Measurements from ENCODE around the gene BAMBI. TPM values are rescaled to one million over a fixed set of nuclear protein-coding genes. Genes with fewer than 3 reads are reported as not detected.

Gene BAMBI
- total RNA-seq, 1 donor from 2014 or later: 50.6 TPM

GRCh38 chr10:28714401-28715053, 37.2 kb downstream of the BAMBI start:
- no peak overlapping the region for H3K4me3 Mint-ChIP-seq (ENCODE audit: unreplicated experiment)
- no peak overlapping the region for H3K27ac ChIP-seq (ENCODE audit: low read depth, low read length)
- H3K4me2 ChIP-seq (ENCODE audit: low read length): no peak overlapping the region
- no peaks in the 10 kb centered on the region for H3K79me2 ChIP-seq (ENCODE audit: insufficient read depth, low read length)
- FAIRE-seq (no peak), DNase-seq (ENCODE audit: low read depth) (peak; percentile 31)
- no peak overlapping the region for H3K4me3 ChIP-seq (ENCODE audit: insufficient read depth, low read depth, low read length)
- peaks cover 2% of the 10 kb centered on the region for H3K4me1 Mint-ChIP-seq (ENCODE audit: low read depth, unreplicated experiment)
- H3K36me3 ChIP-seq (ENCODE audit: insufficient read depth, low read length): no peaks in the 10 kb centered on the region
- H3K9me3 Mint-ChIP-seq (ENCODE audit: unreplicated experiment): peaks cover 3% of the 10 kb centered on the region
- H4K20me1 ChIP-seq (ENCODE audit: insufficient read depth, low read length): no peaks in the 10 kb centered on the region
- peaks cover 6% of the 10 kb centered on the region for H3K4me1 ChIP-seq (ENCODE audit: insufficient read depth, low read length)
- no peaks in the 10 kb centered on the region for H3K9me3 ChIP-seq (ENCODE audit: insufficient read depth, low read depth, low read length)
- no peak overlapping the region for H3K9ac ChIP-seq (ENCODE audit: low read length)
- no peaks in the 10 kb centered on the region for H3K27me3 ChIP-seq (ENCODE audit: insufficient read depth, low read length)
- H3K27me3 Mint-ChIP-seq (ENCODE audit: low read depth, unreplicated experiment): peaks cover 3% of the 10 kb centered on the region
- peaks cover 4% of the 10 kb centered on the region for H3K36me3 Mint-ChIP-seq (ENCODE audit: low read depth, unreplicated experiment)
- TF ChIP-seq EZH2 (IDR thresholded peaks at IDR 0.05; ENCODE audit: insufficient read depth, low read length): no peak
- no peak overlapping the region for H2AFZ ChIP-seq (ENCODE audit: low read depth, low read length)
- H3K27ac Mint-ChIP-seq (ENCODE audit: unreplicated experiment): no peak overlapping the region

DNA sequence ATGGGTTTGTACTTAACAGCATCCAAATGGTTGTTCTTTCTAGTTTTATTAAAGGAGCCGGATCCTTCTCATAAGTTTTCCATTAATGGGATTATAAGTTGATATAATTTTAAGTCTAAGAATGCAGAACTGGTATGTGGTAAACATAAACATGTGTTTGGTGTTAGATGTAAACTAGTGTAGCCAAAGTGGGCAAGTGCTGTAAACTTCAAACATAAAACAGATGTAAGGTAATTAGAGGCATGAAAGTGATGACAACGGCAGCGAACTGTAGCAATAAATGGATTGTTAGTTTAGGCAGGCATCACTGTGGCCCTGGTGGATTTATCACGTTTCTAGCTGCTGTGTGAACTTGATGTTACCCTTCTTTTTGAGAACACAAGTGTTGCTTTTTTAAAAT, 37.9 kb downstream of the BAMBI start:
- Histone ChIP-seq H3K36me3 (ENCODE audit: insufficient read depth, low read length) (no peaks in the 10 kb centered on the region), H2AFZ (ENCODE audit: low read depth, low read length) (no peak overlapping the region), H3K79me2 (ENCODE audit: insufficient read depth, low read length) (no peaks in the 10 kb centered on the region), H4K20me1 (ENCODE audit: insufficient read depth, low read length) (no peaks in the 10 kb centered on the region), H3K9ac (ENCODE audit: low read length) (no peak overlapping the region), H3K4me3 (ENCODE audit: insufficient read depth, low read depth, low read length) (no peak overlapping the region), H3K27me3 (ENCODE audit: insufficient read depth, low read length) (no peaks in the 10 kb centered on the region), H3K4me1 (ENCODE audit: insufficient read depth, low read length) (peaks cover 7% of the 10 kb centered on the region), H3K9me3 (ENCODE audit: insufficient read depth, low read depth, low read length) (no peaks in the 10 kb centered on the region), H3K27ac (ENCODE audit: low read depth, low read length) (no peak overlapping the region), H3K4me2 (ENCODE audit: low read length) (no peak overlapping the region)
- Mint-ChIP-seq H3K9me3 (ENCODE audit: unreplicated experiment) (peaks cover 3% of the 10 kb centered on the region), H3K27me3 (ENCODE audit: low read depth, unreplicated experiment) (peaks cover 3% of the 10 kb centered on the region), H3K4me3 (ENCODE audit: unreplicated experiment) (no peak overlapping the region), H3K27ac (ENCODE audit: unreplicated experiment) (no peak overlapping the region), H3K4me1 (ENCODE audit: low read depth, unreplicated experiment) (peaks cover 5% of the 10 kb centered on the region), H3K36me3 (ENCODE audit: low read depth, unreplicated experiment) (peaks cover 4% of the 10 kb centered on the region)
- no peak for TF ChIP-seq EZH2 (IDR thresholded peaks at IDR 0.05; ENCODE audit: insufficient read depth, low read length)
- TF ChIP-seq, protein P1, sequence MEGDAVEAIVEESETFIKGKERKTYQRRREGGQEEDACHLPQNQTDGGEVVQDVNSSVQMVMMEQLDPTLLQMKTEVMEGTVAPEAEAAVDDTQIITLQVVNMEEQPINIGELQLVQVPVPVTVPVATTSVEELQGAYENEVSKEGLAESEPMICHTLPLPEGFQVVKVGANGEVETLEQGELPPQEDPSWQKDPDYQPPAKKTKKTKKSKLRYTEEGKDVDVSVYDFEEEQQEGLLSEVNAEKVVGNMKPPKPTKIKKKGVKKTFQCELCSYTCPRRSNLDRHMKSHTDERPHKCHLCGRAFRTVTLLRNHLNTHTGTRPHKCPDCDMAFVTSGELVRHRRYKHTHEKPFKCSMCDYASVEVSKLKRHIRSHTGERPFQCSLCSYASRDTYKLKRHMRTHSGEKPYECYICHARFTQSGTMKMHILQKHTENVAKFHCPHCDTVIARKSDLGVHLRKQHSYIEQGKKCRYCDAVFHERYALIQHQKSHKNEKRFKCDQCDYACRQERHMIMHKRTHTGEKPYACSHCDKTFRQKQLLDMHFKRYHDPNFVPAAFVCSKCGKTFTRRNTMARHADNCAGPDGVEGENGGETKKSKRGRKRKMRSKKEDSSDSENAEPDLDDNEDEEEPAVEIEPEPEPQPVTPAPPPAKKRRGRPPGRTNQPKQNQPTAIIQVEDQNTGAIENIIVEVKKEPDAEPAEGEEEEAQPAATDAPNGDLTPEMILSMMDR (IDR thresholded peaks at IDR 0.05; ENCODE audit: insufficient read depth, low read depth, low read length): no peak
- FAIRE-seq (no peak), DNase-seq (ENCODE audit: low read depth) (no peak)

DNA sequence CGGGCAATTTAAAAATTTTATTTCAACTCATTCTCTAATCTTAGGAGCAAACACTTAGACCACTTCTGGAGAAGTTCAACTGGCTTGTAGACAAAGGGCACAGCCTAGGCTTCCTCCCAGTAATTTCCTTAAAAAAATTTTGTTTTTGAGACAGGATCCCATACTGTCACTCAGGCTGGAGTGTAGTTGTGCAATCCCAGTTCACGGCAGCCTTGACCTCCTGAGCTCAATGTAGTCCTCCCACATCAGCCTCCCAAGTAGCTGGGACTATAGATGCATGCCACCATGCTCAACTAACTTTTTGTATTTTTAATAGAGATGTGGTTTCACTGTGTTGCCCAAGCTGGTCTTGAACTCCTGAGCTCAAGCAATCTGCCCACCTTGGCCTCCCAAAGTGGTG, 38.4 kb downstream of the BAMBI start:
- Histone ChIP-seq H3K27me3 (ENCODE audit: insufficient read depth, low read length) (no peaks in the 10 kb centered on the region), H3K9ac (ENCODE audit: low read length) (no peak overlapping the region), H3K4me2 (ENCODE audit: low read length) (no peak overlapping the region), H4K20me1 (ENCODE audit: insufficient read depth, low read length) (no peaks in the 10 kb centered on the region), H3K36me3 (ENCODE audit: insufficient read depth, low read length) (no peaks in the 10 kb centered on the region), H2AFZ (ENCODE audit: low read depth, low read length) (no peak overlapping the region), H3K4me1 (ENCODE audit: insufficient read depth, low read length) (peaks cover 7% of the 10 kb centered on the region), H3K79me2 (ENCODE audit: insufficient read depth, low read length) (no peaks in the 10 kb centered on the region), H3K9me3 (ENCODE audit: insufficient read depth, low read depth, low read length) (no peaks in the 10 kb centered on the region), H3K4me3 (ENCODE audit: insufficient read depth, low read depth, low read length) (no peak overlapping the region), H3K27ac (ENCODE audit: low read depth, low read length) (no peak overlapping the region)
- Mint-ChIP-seq H3K36me3 (ENCODE audit: low read depth, unreplicated experiment) (peaks cover 4% of the 10 kb centered on the region), H3K27me3 (ENCODE audit: low read depth, unreplicated experiment) (peaks cover 3% of the 10 kb centered on the region), H3K4me3 (ENCODE audit: unreplicated experiment) (no peak overlapping the region), H3K9me3 (ENCODE audit: unreplicated experiment) (peaks cover 3% of the 10 kb centered on the region), H3K27ac (ENCODE audit: unreplicated experiment) (no peak overlapping the region), H3K4me1 (ENCODE audit: low read depth, unreplicated experiment) (peaks cover 5% of the 10 kb centered on the region)
- TF ChIP-seq, protein P1 (IDR thresholded peaks at IDR 0.05; ENCODE audit: insufficient read depth, low read depth, low read length): no peak
- TF ChIP-seq EZH2 (IDR thresholded peaks at IDR 0.05; ENCODE audit: insufficient read depth, low read length): no peak
- DNase-seq (ENCODE audit: low read depth): no peak
- FAIRE-seq: no peak

All from astrocyte (in vitro differentiated cells and primary cell).